GM23248 (cell line): ENCODE measurements around the gene OCSTAMP. TPM values are rescaled to one million over a fixed set of nuclear protein-coding genes. Genes with fewer than 3 reads are reported as not detected.

Source experiments
- DNase-seq: peaks from one replicate; pipeline ENCODE4 v3.0.0-alpha.2; 2015
- H2AFZ ChIP-seq: fragments of 200-600 bp; sonication (generic); 2 replicates; pipeline ENCODE4 v1.6.1; 2016; ENCODE audit warnings: antibody characterized with exemption
- H3F3A ChIP-seq: fragments of 200-600 bp; sonication (generic); 2 replicates; pipeline ENCODE4 v1.6.1; 2016; ENCODE audit warnings: mild to moderate bottlenecking, antibody characterized with exemption, mixed run types; ENCODE audit not compliant: insufficient read depth
- H3K27ac ChIP-seq: fragments of 200-600 bp; sonication (generic); 2 replicates; pipeline ENCODE4 v1.5.1; 2016; ENCODE audit warnings: mild to moderate bottlenecking
- H3K27me3 ChIP-seq: fragments of 200-600 bp; sonication (generic); replicated peaks from 2 replicates; pipeline ENCODE4 v1.6.1; 2016; ENCODE audit warnings: mild to moderate bottlenecking; ENCODE audit not compliant: insufficient read depth
- H3K36me3 ChIP-seq: fragments of 200-600 bp; sonication (generic); 2 replicates; pipeline ENCODE4 v1.6.1; 2016; ENCODE audit warnings: low read depth, mild to moderate bottlenecking
- H3K4me1 ChIP-seq: fragments of 200-600 bp; sonication (generic); 2 replicates; pipeline ENCODE4 v1.6.1; 2016; ENCODE audit warnings: mild to moderate bottlenecking; ENCODE audit not compliant: insufficient read depth
- H3K4me2 ChIP-seq: fragments of 200-600 bp; sonication (generic); one replicate; pipeline ENCODE4 v1.6.1; 2016; ENCODE audit warnings: mild to moderate bottlenecking; ENCODE audit not compliant: unreplicated experiment
- H3K4me3 ChIP-seq: fragments of 200-600 bp; sonication (generic); 2 replicates; pipeline ENCODE4 v1.5.1; 2016; ENCODE audit warnings: mild to moderate bottlenecking
- H3K79me2 ChIP-seq: fragments of 200-600 bp; sonication (generic); 2 replicates; pipeline ENCODE4 v1.6.1; 2016; ENCODE audit warnings: mild to moderate bottlenecking; ENCODE audit not compliant: insufficient read depth
- H3K9ac ChIP-seq: fragments of 200-600 bp; sonication (generic); 2 replicates; pipeline ENCODE4 v1.6.1; 2016; ENCODE audit warnings: mild to moderate bottlenecking
- H3K9me2 ChIP-seq: fragments of 200-600 bp; sonication (generic); 2 replicates; pipeline ENCODE4 v1.6.1; 2016; ENCODE audit warnings: mixed run types, mild to moderate bottlenecking, moderate library complexity; ENCODE audit not compliant: insufficient read depth
- H3K9me3 ChIP-seq: fragments of 200-600 bp; sonication (generic); one replicate; pipeline ENCODE4 v1.6.1; 2017; ENCODE audit warnings: low read depth
- H4K20me1 ChIP-seq: fragments of 200-600 bp; sonication (generic); 2 replicates; pipeline ENCODE4 v1.6.0; 2016; ENCODE audit not compliant: insufficient read depth
- EZH2 ChIP-seq: fragments of 200-600 bp; sonication (generic); IDR thresholded peaks from 2 replicates; pipeline ENCODE4 v1.6.1; 2018; ENCODE audit warnings: antibody characterized with exemption, mild to moderate bottlenecking; ENCODE audit not compliant: insufficient read depth, poor library complexity, severe bottlenecking
- EZH2phosphoT487 ChIP-seq: fragments of 200-600 bp; sonication (generic); IDR thresholded peaks from 2 replicates; pipeline ENCODE4 v1.6.1; 2018; ENCODE audit warnings: antibody characterized with exemption, moderate library complexity, mild to moderate bottlenecking, low read depth; ENCODE audit not compliant: insufficient read depth
- WGBS, 2 experiments: methylation state at CpG; one replicate each; pipeline ENCODE4 v1.1.6; 2015 to 2017; ENCODE audit warnings: low lambda C conversion rate in 2 of 2, low coverage in 1 of 2; ENCODE audit errors: missing lambda C conversion rate in 2 of 2; 5-methylcytosine and 5-hydroxymethylcytosine counted together
- in situ Hi-C: fragments of 300-500 bp; cut with MboI; formaldehyde crosslinking; loops from 2 replicates; pipeline ENCODE4 v1.15.0; 2020
- polyA plus RNA-seq: library from polyadenylated mRNA; unstranded; fragments of >200 nt; fragmentation: Nextera tagmentation; extraction: Ambion mirVana; gene quantifications from 2 replicates; pipeline ENCODE4 v1.2.1, GENCODE V29; 2016
- total RNA-seq: library from RNA; depleted of rRNA; stranded (reverse); fragments of >200 nt; shearing (Covaris generic); gene quantifications from 2 replicates; pipeline ENCODE4 v1.2.3, GENCODE V29; 2014

Gene OCSTAMP
- total and polyA plus RNA-seq, 2 experiments from 2014 or later = not detected

DNA sequence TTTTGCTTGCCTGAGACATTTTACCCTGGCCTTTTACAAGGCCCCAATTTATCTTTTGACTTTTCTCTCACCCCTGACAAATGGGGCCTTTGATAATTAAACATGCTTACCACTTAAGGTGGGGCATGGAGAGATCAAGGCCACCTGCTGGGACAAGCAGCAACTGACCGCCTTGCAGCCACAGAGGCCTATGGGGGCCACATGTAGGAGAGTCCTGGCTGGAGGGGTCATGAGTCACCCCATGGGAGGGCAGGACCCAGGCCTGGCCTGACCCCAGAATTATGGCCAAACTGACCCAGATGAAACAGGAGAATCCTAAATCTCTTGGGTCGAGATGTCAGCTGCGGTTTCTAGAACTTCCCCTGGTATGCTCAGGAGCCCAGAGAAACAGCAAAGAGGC lies 8.5 kb upstream of the OCSTAMP start:
- TF ChIP-seq EZH2phosphoT487 (no peak), EZH2 (no peak)
- H2AFZ ChIP-seq = no peak overlapping the region
- in situ Hi-C loops = no loop called here

DNA sequence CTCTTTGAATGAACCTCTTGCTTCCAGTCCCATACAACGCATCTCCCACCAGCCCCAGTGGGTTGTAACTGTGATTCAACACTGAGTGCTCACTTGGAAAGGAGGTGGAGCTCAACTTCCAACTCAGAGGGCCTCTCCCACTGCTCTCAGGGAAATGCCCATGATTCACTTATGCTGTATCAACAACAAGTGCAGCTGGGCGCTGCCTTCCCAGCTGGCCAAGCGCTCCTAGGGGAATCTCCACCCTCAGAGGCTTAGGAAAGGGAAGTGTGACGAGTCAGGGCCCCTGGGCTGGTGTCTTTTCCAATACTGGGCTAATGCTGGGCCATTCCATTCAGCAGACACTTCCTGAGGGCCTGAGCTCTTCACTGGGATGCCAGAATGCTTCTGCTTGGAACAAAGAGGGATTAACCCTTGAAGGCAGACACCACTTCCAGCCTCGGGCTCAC lies 8.1 kb upstream of the OCSTAMP start:
- peaks cover 16% of the 10 kb centered on the region for H3F3A ChIP-seq
- WGBS, 2 experiments = 37 to 40% methylated on average over 5 of the region's 5 CpGs
- peak; percentile 92 for DNase-seq
- no peak overlapping the region for H2AFZ ChIP-seq
- no peaks in the 10 kb centered on the region for H4K20me1 ChIP-seq
- no peak overlapping the region for H3K9ac ChIP-seq
- TF ChIP-seq EZH2 (no peak), EZH2phosphoT487 (no peak)
- no peaks in the 10 kb centered on the region for H3K27me3 ChIP-seq
- no peaks in the 10 kb centered on the region for H3K9me2 ChIP-seq
- H3K4me1 ChIP-seq = peaks cover 9% of the 10 kb centered on the region
- no peak overlapping the region for H3K27ac ChIP-seq
- H3K79me2 ChIP-seq = no peaks in the 10 kb centered on the region
- no peaks in the 10 kb centered on the region for H3K36me3 ChIP-seq
- H3K4me2 ChIP-seq = no peak overlapping the region
- H3K9me3 ChIP-seq = no peaks in the 10 kb centered on the region
- in situ Hi-C loops = no loop called here
- H3K4me3 ChIP-seq = no peak overlapping the region

More for the DNA sequence above, 8.5 kb upstream of the OCSTAMP start:
- no peak for DNase-seq
- no peaks in the 10 kb centered on the region for H3K36me3 ChIP-seq
- WGBS, 2 experiments = 94% methylated on average over 3 of the region's 3 CpGs
- no peak overlapping the region for H3K4me3 ChIP-seq
- H3K27me3 ChIP-seq = no peaks in the 10 kb centered on the region
- H3K9me3 ChIP-seq = no peaks in the 10 kb centered on the region
- no peak overlapping the region for H3K27ac ChIP-seq
- H3K79me2 ChIP-seq = no peaks in the 10 kb centered on the region
- H3K4me1 ChIP-seq = peaks cover 9% of the 10 kb centered on the region
- H4K20me1 ChIP-seq = no peaks in the 10 kb centered on the region
- no peaks in the 10 kb centered on the region for H3K9me2 ChIP-seq
- peaks cover 16% of the 10 kb centered on the region for H3F3A ChIP-seq
- no peak overlapping the region for H3K9ac ChIP-seq
- no peak overlapping the region for H3K4me2 ChIP-seq

DNA sequence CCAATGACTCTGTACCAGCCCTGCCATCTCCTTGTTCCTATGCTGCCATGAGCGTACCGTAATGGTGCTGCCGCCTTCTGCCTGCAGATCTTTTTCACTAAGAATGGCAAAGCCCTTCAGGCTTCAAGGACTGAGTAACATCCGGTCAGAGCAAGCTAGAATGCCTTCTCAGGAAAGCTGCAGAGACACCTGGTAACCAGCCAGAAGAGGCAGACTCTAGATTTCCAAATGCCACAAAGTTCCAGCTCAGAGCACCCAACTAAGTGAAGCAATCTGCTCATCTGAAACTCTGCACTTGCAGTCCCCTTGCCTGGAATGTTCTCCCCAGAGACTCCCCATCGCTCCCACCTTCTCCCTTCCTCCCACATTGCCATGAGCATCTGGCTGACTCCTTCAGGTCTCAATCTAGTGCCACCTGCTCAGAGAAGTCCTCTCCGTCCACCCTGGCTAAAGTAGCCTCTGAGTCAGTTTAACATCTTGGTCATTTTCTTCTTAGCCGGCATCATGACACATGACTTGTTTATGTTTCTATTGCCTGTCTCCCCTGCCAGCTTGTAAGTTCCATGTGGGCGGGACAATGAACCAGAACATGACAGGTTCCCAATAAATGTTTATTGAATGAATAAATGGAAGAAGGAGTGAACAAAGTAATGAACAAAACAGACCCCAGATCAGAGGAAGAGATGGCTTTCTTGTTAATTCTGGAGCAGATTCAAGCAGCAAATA lies 6.9 kb upstream of the OCSTAMP start:
- TF ChIP-seq EZH2 = no peak
- TF ChIP-seq EZH2phosphoT487 = no peak
- 50 to 52% methylated on average over 8 of the region's 8 CpGs for WGBS, 2 experiments
- no peaks in the 10 kb centered on the region for H3K79me2 ChIP-seq
- 0 out of 2 replicates have a peak overlapping the region, but pooled peaks have one; percentile 5 for H3K27ac ChIP-seq
- no peaks in the 10 kb centered on the region for H4K20me1 ChIP-seq
- in situ Hi-C loops = no loop called here
- DNase-seq = peak; percentile 78
- H3K9ac ChIP-seq = no peak overlapping the region
- no peaks in the 10 kb centered on the region for H3K9me2 ChIP-seq
- H3K9me3 ChIP-seq = no peaks in the 10 kb centered on the region
- peaks cover 16% of the 10 kb centered on the region for H3F3A ChIP-seq
- no peak overlapping the region for H2AFZ ChIP-seq
- H3K4me2 ChIP-seq = no peak overlapping the region
- peaks cover 9% of the 10 kb centered on the region for H3K4me1 ChIP-seq
- H3K27me3 ChIP-seq = no peaks in the 10 kb centered on the region
- H3K4me3 ChIP-seq = no peak overlapping the region
- H3K36me3 ChIP-seq = no peaks in the 10 kb centered on the region

- Histone ChIP-seq H2AFZ (no peak overlapping the region), H3F3A (peaks cover 16% of the 10 kb centered on the region), H4K20me1 (no peaks in the 10 kb centered on the region), H3K9ac (no peak overlapping the region), H3K79me2 (no peaks in the 10 kb centered on the region), H3K9me2 (no peaks in the 10 kb centered on the region), H3K27me3 (no peaks in the 10 kb centered on the region), H3K4me1 (peaks cover 9% of the 10 kb centered on the region), H3K36me3 (no peaks in the 10 kb centered on the region), H3K27ac (no peak overlapping the region), H3K4me3 (no peak overlapping the region), H3K4me2 (no peak overlapping the region), H3K9me3 (no peaks in the 10 kb centered on the region)
- no peak for TF ChIP-seq EZH2
- TF ChIP-seq EZH2phosphoT487 = no peak
- WGBS, 2 experiments = 52 to 63% methylated on average over 4 of the region's 4 CpGs
- in situ Hi-C loops = no loop called here
- no peak for DNase-seq
Observed at GRCh38 chr20:46555370-46555956, 5.0 kb upstream of the OCSTAMP start.
